ENCODE measurements around the gene SAP30BP. TPM values are rescaled to one million over a fixed set of nuclear protein-coding genes. Genes with fewer than 3 reads are reported as not detected.

The SAP30BP gene
- total and polyA plus RNA-seq, 2 of the 8 experiments (the other 6 are each of a cell fraction or from before 2014, with no cell fraction given) = 63.3 to 79.9 TPM

- H2AFZ ChIP-seq (ENCODE audit: low read length) = no peak overlapping the region
- peaks cover 19% of the 10 kb centered on the region for H3K79me1 ChIP-seq (ENCODE audit: low read depth, low read length)
- H2BK15ac ChIP-seq (ENCODE audit: low read length) = no peak overlapping the region
- H3K56ac ChIP-seq (replicated peaks; ENCODE audit: insufficient read length, low read depth, low read length) = no peak overlapping the region
- no peak for FAIRE-seq
- peaks cover 2 to 61% of the 10 kb centered on the region in 2 experiments; a peak in 2 of 4 replicates for H3K79me2 ChIP-seq (ENCODE audit: control insufficient read depth in 1 of 2, insufficient read depth in 2 of 2, low read length in 2 of 2)
- no peak overlapping the region for H2AK5ac ChIP-seq (ENCODE audit: low read depth, low read length)
- DNase-seq (ENCODE audit: low read depth in 1 of 2, low spot score in 2 of 2) = no peak
- H3K4me1 ChIP-seq (replicated peaks in 1 of 4; ENCODE audit: control insufficient read depth in 3 of 4, insufficient read depth in 4 of 4, low read length in 3 of 4) = no peaks in the 10 kb centered on the region
- no peak overlapping the region for H4K8ac ChIP-seq (ENCODE audit: extremely low read depth, insufficient read depth, low read length)
- no peak overlapping the region for H3K4ac ChIP-seq (replicated peaks; ENCODE audit: insufficient read length, low read depth, low read length)
- H3K27me3 ChIP-seq (replicated peaks in 1 of 4; ENCODE audit: control insufficient read depth in 3 of 4, extremely low read depth in 1 of 4, insufficient read depth in 3 of 4, low read length in 3 of 4) = no peaks in the 10 kb centered on the region
- peaks cover 7 to 11% of the 10 kb centered on the region in 2 experiments for H4K20me1 ChIP-seq (replicated peaks in 1 of 2; ENCODE audit: control insufficient read depth in 1 of 2, insufficient read depth in 2 of 2, low read length in 2 of 2)
- no peak overlapping the region for H2BK12ac ChIP-seq (ENCODE audit: low read depth, low read length)
- H3K14ac ChIP-seq (ENCODE audit: insufficient read length) = no peak overlapping the region
- WGBS, 2 experiments (ENCODE audit: extremely low coverage in 1 of 2, insufficient coverage in 1 of 2, insufficient read length in 1 of 2, insufficient replicate concordance in 2 of 2, low coverage in 1 of 2, low lambda C conversion rate in 2 of 2, missing lambda C conversion rate in 1 of 2) = 95% methylated on average over 3 of the region's 3 CpGs; no CpG with 5 or more reads in 1 of the 2 experiments
- no peak overlapping the region for H2BK5ac ChIP-seq (ENCODE audit: low read depth, low read length)
- ChIA-PET CTCF (ENCODE audit: partially characterized antibody) (interaction anchor here (0.7 to 4.9 kb wide), 8 partner anchors 8 to 83 kb away, joined by 3 to 40 read pairs (median 6); no protein-coding TSS in a partner anchor), POLR2A (ENCODE audit: partially characterized antibody) (interaction anchor here (2.4 to 5.0 kb wide), 3 partner anchors 10 to 24 kb away, joined by 7 to 26 read pairs (median 19); partner anchors contain the start of genes RECQL5 and SAP30BP)
- H3K23me2 ChIP-seq (ENCODE audit: low read depth, low read length) = no peaks in the 10 kb centered on the region
- peaks cover 0 to 10% (median 5%) of the 10 kb centered on the region in 4 experiments; a peak in 4 of 8 replicates for H3K36me3 ChIP-seq (ENCODE audit: control insufficient read depth in 2 of 4, insufficient read depth in 4 of 4, low read length in 3 of 4)
- H2BK120ac ChIP-seq (replicated peaks; ENCODE audit: low read depth, low read length) = no peak overlapping the region
- H3K4me2 ChIP-seq (ENCODE audit: insufficient read depth in 1 of 2, low read depth in 2 of 2, low read length in 2 of 2) = no peak overlapping the region
- no peak overlapping the region for H3K4me3 ChIP-seq (ENCODE audit: extremely low read depth in 1 of 4, insufficient read depth in 2 of 4, low read depth in 3 of 4, low read length in 4 of 4)
- no peak overlapping the region for H3K27ac ChIP-seq (ENCODE audit: low read depth, low read length)
- no peaks in the 10 kb centered on the region for H3K9me3 ChIP-seq (ENCODE audit: insufficient read depth in 2 of 2, low read depth in 1 of 2, low read length in 1 of 2)
- no peak overlapping the region for H3K18ac ChIP-seq (ENCODE audit: extremely low read depth, low read length)
- H3K9ac ChIP-seq (replicated peaks in 1 of 4; ENCODE audit: extremely low read depth in 1 of 4, low read depth in 3 of 4, low read length in 3 of 4) = no peak overlapping the region
- H4K5ac ChIP-seq (ENCODE audit: insufficient read length, low read depth, low read length) = no peak overlapping the region
- no peak overlapping the region for H2BK20ac ChIP-seq (ENCODE audit: low read length)
- H4K91ac ChIP-seq (replicated peaks; ENCODE audit: insufficient read length, low read length) = no peak overlapping the region
- H3K23ac ChIP-seq (ENCODE audit: insufficient read length) = no peak overlapping the region
- TF ChIP-seq HDAC2 (IDR thresholded peaks at IDR 0.05; ENCODE audit: borderline replicate concordance in 1 of 2, low read depth in 2 of 2, low read length in 2 of 2) = no peak
These were observed 14.2 kb downstream of the SAP30BP start for GRCh38 chr17:75681289-75681688.

All from H1 (cell line).